Measurements from ENCODE around the gene HHAT. TPM values are rescaled to one million over a fixed set of nuclear protein-coding genes. Genes with fewer than 3 reads are reported as not detected.
A peak's percentile ranks its signal among the peaks of the same experiment; 100 is the strongest.

HHAT gene
- total and polyA plus RNA-seq, 2 of the 4 experiments (the other 2 are of a cell fraction) = 1.7 to 2.5 TPM

DNA sequence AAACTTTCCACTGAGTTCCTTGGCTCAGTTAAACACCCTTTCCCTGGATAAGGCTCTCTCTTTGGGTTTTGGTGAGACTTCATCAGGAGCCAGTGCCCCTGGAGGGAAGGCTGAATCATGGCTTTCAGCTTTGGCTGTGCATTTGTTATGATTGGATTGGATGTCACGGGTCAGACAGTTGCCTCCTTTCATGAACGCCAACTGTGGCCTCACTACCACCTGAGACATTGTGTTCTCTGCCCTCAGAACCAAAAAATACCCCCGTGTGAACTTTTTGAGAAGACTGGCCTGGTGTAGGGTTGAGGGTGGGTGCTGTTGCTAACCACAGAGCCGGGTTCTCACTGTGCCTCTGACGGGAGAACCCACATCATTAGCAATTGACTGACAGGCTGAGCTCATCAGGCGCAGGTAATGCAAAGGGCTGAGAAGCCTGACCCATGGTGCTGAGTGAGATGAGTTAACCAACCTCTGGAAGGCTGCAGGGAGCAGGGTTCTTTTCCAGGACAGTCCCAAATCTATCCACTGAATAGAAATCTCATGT is 65.6 kb downstream of the HHAT start:
- no peak overlapping the region for H2BK15ac ChIP-seq (ENCODE audit: low read depth, low read length)
- ChIA-PET CTCF (interaction anchor here (0.9 to 1.8 kb wide), 2 partner anchors 9 to 33 kb away, joined by 3 to 5 read pairs; no protein-coding TSS in a partner anchor), POLR2A (ENCODE audit: unreplicated experiment) (no interaction called here)
- no peaks in the 10 kb centered on the region for H3K9me3 ChIP-seq (ENCODE audit: control insufficient read depth, insufficient read depth, low read length)
- no peak overlapping the region for H3K56ac ChIP-seq (ENCODE audit: extremely low read depth, insufficient read depth, low read length)
- no peak overlapping the region for H2AK9ac ChIP-seq (replicated peaks; ENCODE audit: low read depth, low read length, poor library complexity)
- peak overlapping the region; percentile 31; the same call in 1 of the 2 replicates for H3K4ac ChIP-seq (ENCODE audit: low read depth, low read length)
- no peak overlapping the region for H4K8ac ChIP-seq (ENCODE audit: low read depth in 2 of 2, low read length in 2 of 2)
- intact Hi-C loops (cut with micrococcal nuclease) (no loop called here), dilution Hi-C loops (cut with HindIII; ENCODE audit: low sequenced_read_pairs, unreplicated experiment) (no loop called here), in situ Hi-C loops (cut with MboI; ENCODE audit: low sequenced_read_pairs) (no loop called here)
- H3K9ac ChIP-seq (ENCODE audit: low read depth, low read length) = no peak overlapping the region
- ATAC-seq (ENCODE audit: low read depth) = no peak
- no peak overlapping the region for H4K91ac ChIP-seq (ENCODE audit: insufficient read depth, low read depth, low read length)
- no peaks in the 10 kb centered on the region for H3K79me1 ChIP-seq (ENCODE audit: low read depth in 1 of 2, low read length in 2 of 2)
- H3K9me1 ChIP-seq (ENCODE audit: insufficient read depth, low read length) = peaks cover 4% of the 10 kb centered on the region; the same call in 1 of the 2 replicates
- peak overlapping the region; percentile 25 for H2AFZ ChIP-seq (replicated peaks; ENCODE audit: low read length, poor library complexity)
- BruUV-seq (replicated peaks) = no TSS peak
- H3K4me2 ChIP-seq (ENCODE audit: low read depth, low read length) = no peak overlapping the region
- H2BK120ac ChIP-seq (ENCODE audit: low read depth, low read length) = no peak overlapping the region
- TF ChIP-seq NFE2L2 (IDR thresholded peaks at IDR 0.05; ENCODE audit: low read depth, low read length) (no peak), CHD1 (IDR thresholded peaks at IDR 0.05; ENCODE audit: low read depth, low read length) (no peak), CEBPB (IDR thresholded peaks at IDR 0.05; ENCODE audit: low read depth, low read length) (no peak), MAZ (IDR thresholded peaks at IDR 0.05; ENCODE audit: borderline replicate concordance, low read depth, low read length) (no peak), POLR2A (IDR thresholded peaks at IDR 0.05; ENCODE audit: low read depth, low read length) (no peak), RAD21 (IDR thresholded peaks at IDR 0.05; ENCODE audit: low read length) (no peak), RFX5 (IDR thresholded peaks at IDR 0.05; ENCODE audit: low read depth, low read length) (no peak), RCOR1 (IDR thresholded peaks at IDR 0.05; ENCODE audit: insufficient replicate concordance, low read length) (no peak), MAFK (IDR thresholded peaks at IDR 0.05; ENCODE audit: low read depth, low read length) (no peak), MXI1 (IDR thresholded peaks at IDR 0.05; ENCODE audit: borderline replicate concordance, low read depth, low read length) (no peak), BHLHE40 (IDR thresholded peaks at IDR 0.05; ENCODE audit: low read depth, low read length) (no peak), FOS (IDR thresholded peaks at IDR 0.05; ENCODE audit: low read depth, low read length) (no peak), SMC3 (IDR thresholded peaks at IDR 0.05; ENCODE audit: low read depth, low read length) (no peak)
- TF ChIP-seq, protein P1, sequence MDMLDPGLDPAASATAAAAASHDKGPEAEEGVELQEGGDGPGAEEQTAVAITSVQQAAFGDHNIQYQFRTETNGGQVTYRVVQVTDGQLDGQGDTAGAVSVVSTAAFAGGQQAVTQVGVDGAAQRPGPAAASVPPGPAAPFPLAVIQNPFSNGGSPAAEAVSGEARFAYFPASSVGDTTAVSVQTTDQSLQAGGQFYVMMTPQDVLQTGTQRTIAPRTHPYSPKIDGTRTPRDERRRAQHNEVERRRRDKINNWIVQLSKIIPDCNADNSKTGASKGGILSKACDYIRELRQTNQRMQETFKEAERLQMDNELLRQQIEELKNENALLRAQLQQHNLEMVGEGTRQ (IDR thresholded peaks at IDR 0.05; ENCODE audit: low read depth, low read length) = no peak
- TF ChIP-seq, protein P2, sequence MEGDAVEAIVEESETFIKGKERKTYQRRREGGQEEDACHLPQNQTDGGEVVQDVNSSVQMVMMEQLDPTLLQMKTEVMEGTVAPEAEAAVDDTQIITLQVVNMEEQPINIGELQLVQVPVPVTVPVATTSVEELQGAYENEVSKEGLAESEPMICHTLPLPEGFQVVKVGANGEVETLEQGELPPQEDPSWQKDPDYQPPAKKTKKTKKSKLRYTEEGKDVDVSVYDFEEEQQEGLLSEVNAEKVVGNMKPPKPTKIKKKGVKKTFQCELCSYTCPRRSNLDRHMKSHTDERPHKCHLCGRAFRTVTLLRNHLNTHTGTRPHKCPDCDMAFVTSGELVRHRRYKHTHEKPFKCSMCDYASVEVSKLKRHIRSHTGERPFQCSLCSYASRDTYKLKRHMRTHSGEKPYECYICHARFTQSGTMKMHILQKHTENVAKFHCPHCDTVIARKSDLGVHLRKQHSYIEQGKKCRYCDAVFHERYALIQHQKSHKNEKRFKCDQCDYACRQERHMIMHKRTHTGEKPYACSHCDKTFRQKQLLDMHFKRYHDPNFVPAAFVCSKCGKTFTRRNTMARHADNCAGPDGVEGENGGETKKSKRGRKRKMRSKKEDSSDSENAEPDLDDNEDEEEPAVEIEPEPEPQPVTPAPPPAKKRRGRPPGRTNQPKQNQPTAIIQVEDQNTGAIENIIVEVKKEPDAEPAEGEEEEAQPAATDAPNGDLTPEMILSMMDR (conservative IDR thresholded peaks at IDR 0.05; ENCODE audit: low read depth, low read length) = no peak
- TF ChIP-seq, protein P3, sequence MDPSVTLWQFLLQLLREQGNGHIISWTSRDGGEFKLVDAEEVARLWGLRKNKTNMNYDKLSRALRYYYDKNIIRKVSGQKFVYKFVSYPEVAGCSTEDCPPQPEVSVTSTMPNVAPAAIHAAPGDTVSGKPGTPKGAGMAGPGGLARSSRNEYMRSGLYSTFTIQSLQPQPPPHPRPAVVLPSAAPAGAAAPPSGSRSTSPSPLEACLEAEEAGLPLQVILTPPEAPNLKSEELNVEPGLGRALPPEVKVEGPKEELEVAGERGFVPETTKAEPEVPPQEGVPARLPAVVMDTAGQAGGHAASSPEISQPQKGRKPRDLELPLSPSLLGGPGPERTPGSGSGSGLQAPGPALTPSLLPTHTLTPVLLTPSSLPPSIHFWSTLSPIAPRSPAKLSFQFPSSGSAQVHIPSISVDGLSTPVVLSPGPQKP (IDR thresholded peaks at IDR 0.05; ENCODE audit: borderline replicate concordance, low read depth, low read length) = no peak
- no peak overlapping the region for H3K27ac ChIP-seq (ENCODE audit: insufficient read depth, low read length)
- H3K27me3 ChIP-seq (ENCODE audit: control insufficient read depth, insufficient read depth, low read length) = no peaks in the 10 kb centered on the region
- no peaks in the 10 kb centered on the region for H4K20me1 ChIP-seq (ENCODE audit: insufficient read depth, low read length)
- no peak overlapping the region for H2BK5ac ChIP-seq (ENCODE audit: low read depth, low read length, poor library complexity, severe bottlenecking)
- peak overlapping the region; percentile 48; the same call in 1 of the 2 replicates for H2AK5ac ChIP-seq (ENCODE audit: low read depth, low read length)
- peak overlapping the region; percentile 49; the same call in 1 of the 2 replicates for H3K23ac ChIP-seq (ENCODE audit: low read depth, low read length)
- no peaks in the 10 kb centered on the region for H3K36me3 ChIP-seq (ENCODE audit: control insufficient read depth, insufficient read depth, low read length)
- WGBS, 2 experiments (ENCODE audit: extremely low coverage in 2 of 2, insufficient read length in 1 of 2) = 70% methylated on average over 2 of the region's 6 CpGs; no CpG with 5 or more reads in 1 of the 2 experiments
- H3K4me1 ChIP-seq (ENCODE audit: control insufficient read depth, insufficient read depth, low read length) = peaks cover 11% of the 10 kb centered on the region
- H3K14ac ChIP-seq (replicated peaks; ENCODE audit: low read depth, low read length) = no peak overlapping the region
- no peak overlapping the region for H3K4me3 ChIP-seq (ENCODE audit: insufficient read depth, low read depth, low read length)
- no peak overlapping the region for H4K5ac ChIP-seq (ENCODE audit: low read depth, low read length)
- DNase-seq = peak; percentile 27
- H3K18ac ChIP-seq (ENCODE audit: low read depth, low read length) = no peak overlapping the region
- H2BK20ac ChIP-seq (ENCODE audit: low read depth, low read length) = no peak overlapping the region
